ENCODE measurements around the gene PADI3. TPM values are rescaled to one million over a fixed set of nuclear protein-coding genes. Genes with fewer than 3 reads are reported as not detected.

The PADI3 gene
- total and polyA plus RNA-seq, 2 donors (not counting 3 experiments of a cell fraction or from before 2014, with no cell fraction given): not detected

DNA sequence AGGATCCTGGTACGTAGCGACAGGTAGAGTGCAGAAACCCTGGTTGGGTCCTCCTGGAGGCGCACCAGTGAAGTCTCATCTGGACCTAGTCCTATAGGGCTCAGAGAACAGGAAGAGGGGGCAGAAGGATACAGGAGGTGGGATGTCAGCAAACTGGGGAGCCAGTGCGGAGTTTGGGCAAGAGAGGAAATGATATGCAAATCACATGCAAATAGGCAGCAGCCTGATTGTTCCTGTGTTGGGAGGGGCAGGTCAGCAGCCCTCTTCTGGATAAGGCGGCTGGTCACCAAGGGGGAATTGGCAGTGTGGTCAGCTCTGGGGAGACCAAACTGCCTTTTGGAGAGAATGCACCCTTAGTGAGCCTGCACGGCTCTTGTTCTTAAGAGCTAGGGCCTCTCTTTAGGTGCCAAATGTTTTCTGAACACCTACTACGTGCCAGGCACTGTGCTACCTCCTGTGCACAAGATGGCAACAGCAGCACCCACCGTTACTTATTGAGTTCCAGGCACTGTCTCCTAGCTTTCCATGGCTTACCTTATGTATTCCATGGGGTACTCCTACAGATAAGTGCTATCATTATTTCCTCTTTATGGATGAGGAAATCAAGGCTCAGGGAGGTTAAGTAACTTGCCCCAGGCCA is 18.1 kb upstream of the PADI3 start:
- Histone ChIP-seq H3K9me3 (replicated peaks; ENCODE audit: control insufficient read depth, insufficient read depth, low read length) (no peaks in the 10 kb centered on the region), H3K4me2 (ENCODE audit: insufficient read depth, low read length) (no peak overlapping the region), H3K27me3 (ENCODE audit: control insufficient read depth in 2 of 2, insufficient read depth in 2 of 2, low read length in 2 of 2) (no peaks in the 10 kb centered on the region), H4K20me1 (replicated peaks; ENCODE audit: control insufficient read depth, extremely low read depth, insufficient read depth, low read length) (no peaks in the 10 kb centered on the region), H3K9ac (replicated peaks; ENCODE audit: extremely low read depth, insufficient read depth, low read length) (no peak overlapping the region), H3K9me1 (replicated peaks; ENCODE audit: control insufficient read depth, extremely low read depth, insufficient read depth, low read length) (no peaks in the 10 kb centered on the region), H3K27ac (ENCODE audit: insufficient read depth, low read depth, low read length) (no peak overlapping the region), H3K4me3 (replicated peaks in 1 of 3; ENCODE audit: insufficient read depth in 1 of 3, low read depth in 1 of 3, low read length in 3 of 3) (no peak overlapping the region), H3K36me3 (ENCODE audit: control insufficient read depth in 2 of 2, extremely low read depth in 1 of 2, insufficient read depth in 2 of 2, low read length in 2 of 2) (no peaks in the 10 kb centered on the region), H3K79me2 (ENCODE audit: control insufficient read depth, insufficient read depth, low read length) (no peaks in the 10 kb centered on the region), H3K4me1 (ENCODE audit: control insufficient read depth, extremely low read depth, insufficient read depth, low read length) (peaks cover 18% of the 10 kb centered on the region), H2AFZ (ENCODE audit: low read depth, low read length) (no peak overlapping the region)
- FAIRE-seq (no peak), DNase-seq (ENCODE audit: low read depth, low spot score) (no peak)
- no TSS peak for BruUV-seq (replicated peaks)
- intact Hi-C loops (cut with micrococcal nuclease) (loop anchor here (5.0 to 10.0 kb wide), 2 partner anchors 174 to 1672 kb away; partner anchors contain the start of gene ALDH4A1), dilution Hi-C loops (cut with MboI; ENCODE audit: extremely low pct_ligation_motif_present, low sequenced_read_pairs) (no loop called here)
- ChIA-PET CTCF (interaction anchor here (1.6 kb wide), 1 partner anchor 105 kb away, joined by 3 read pairs; no protein-coding TSS in a partner anchor), POLR2A (no interaction called here)
- TF ChIP-seq JUN (IDR thresholded peaks at IDR 0.05; ENCODE audit: borderline replicate concordance, insufficient read depth, insufficient read length, low read depth) (no peak), GATA2 (IDR thresholded peaks at IDR 0.05; ENCODE audit: insufficient read depth, insufficient read length, low read depth, low read length) (no peak), FOS (IDR thresholded peaks at IDR 0.05; ENCODE audit: borderline replicate concordance, insufficient read depth, low read length) (no peak), POLR2AphosphoS5 (IDR thresholded peaks at IDR 0.05; ENCODE audit: insufficient read depth, low read depth, low read length) (no peak), EZH2 (IDR thresholded peaks at IDR 0.05; ENCODE audit: borderline replicate concordance, low read depth, low read length, severe bottlenecking) (no peak)
- TF ChIP-seq, protein P1, sequence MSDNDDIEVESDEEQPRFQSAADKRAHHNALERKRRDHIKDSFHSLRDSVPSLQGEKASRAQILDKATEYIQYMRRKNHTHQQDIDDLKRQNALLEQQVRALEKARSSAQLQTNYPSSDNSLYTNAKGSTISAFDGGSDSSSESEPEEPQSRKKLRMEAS (IDR thresholded peaks at IDR 0.05; ENCODE audit: insufficient read depth, insufficient read length): no peak

All from endothelial cell of umbilical vein (primary cell).